ENCODE results near the gene NUP153. TPM values are rescaled to one million over a fixed set of nuclear protein-coding genes. Genes with fewer than 3 reads are reported as not detected.
A peak's percentile ranks its signal among the peaks of the same experiment; 100 is the strongest.
"Not testable (repeated sequence)": the region's sequence is repeated elsewhere in the genome, so short reads cannot be mapped to it uniquely, and the experiment has no call there.

The NUP153 gene
- total RNA-seq, 1 donor from 2014 or later = 48.2 TPM

GRCh38 chr6:17709476-17709875, 2.8 kb upstream of the NUP153 start:
- TF ChIP-seq CTCF (IDR thresholded peaks at IDR 0.05; ENCODE audit: unreplicated experiment) = no peak
- H3K9me3 Mint-ChIP-seq = no peaks in the 10 kb centered on the region
- H3K36me3 Mint-ChIP-seq = no peaks in the 10 kb centered on the region
- H3K27me3 Mint-ChIP-seq (ENCODE audit: low read depth) = no peaks in the 10 kb centered on the region
- no peak overlapping the region for H3K4me3 Mint-ChIP-seq
- H3K4me1 Mint-ChIP-seq = peaks cover 9% of the 10 kb centered on the region
- H3K27ac Mint-ChIP-seq = no peak overlapping the region
- DNase-seq (ENCODE audit: low spot score in 2 of 2, unreplicated experiment in 2 of 2) = no peak

GRCh38 chr6:17708035-17708434, 1.3 kb upstream of the NUP153 start:
- H3K4me1 Mint-ChIP-seq = peaks cover 16% of the 10 kb centered on the region
- not testable (repeated sequence) for H3K27ac Mint-ChIP-seq; H3K36me3 Mint-ChIP-seq; DNase-seq (ENCODE audit: low spot score in 2 of 2, unreplicated experiment in 2 of 2); H3K4me3 Mint-ChIP-seq; H3K9me3 Mint-ChIP-seq; H3K27me3 Mint-ChIP-seq (ENCODE audit: low read depth)

GRCh38 chr6:17707371-17707651, 586 bp upstream of the NUP153 start:
- Mint-ChIP-seq H3K27me3 (ENCODE audit: low read depth) (no peaks in the 10 kb centered on the region), H3K4me1 (peaks cover 16% of the 10 kb centered on the region), H3K36me3 (no peaks in the 10 kb centered on the region), H3K27ac (peak overlapping the region; percentile 99), H3K4me3 (peak overlapping the region; percentile 90), H3K9me3 (no peaks in the 10 kb centered on the region)
- DNase-seq (ENCODE audit: low spot score in 2 of 2, unreplicated experiment in 2 of 2) = no peak
- no peak for TF ChIP-seq CTCF (IDR thresholded peaks at IDR 0.05; ENCODE audit: unreplicated experiment)

GRCh38 chr6:17705778-17706579, 746 bp downstream of the NUP153 start:
- DNase-seq (ENCODE audit: low spot score in 2 of 2, unreplicated experiment in 2 of 2) = peak; percentile 39 to 75
- peak overlapping the region; percentile 90 for H3K4me3 Mint-ChIP-seq
- peak overlapping the region; percentile 99 for H3K27ac Mint-ChIP-seq
- no peaks in the 10 kb centered on the region for H3K27me3 Mint-ChIP-seq (ENCODE audit: low read depth)
- TF ChIP-seq CTCF (IDR thresholded peaks at IDR 0.05; ENCODE audit: unreplicated experiment) = no peak
- H3K36me3 Mint-ChIP-seq = no peaks in the 10 kb centered on the region
- no peaks in the 10 kb centered on the region for H3K9me3 Mint-ChIP-seq
- peaks cover 20% of the 10 kb centered on the region for H3K4me1 Mint-ChIP-seq

GRCh38 chr6:17705428-17705777, 1.3 kb downstream of the NUP153 start:
- peaks cover 20% of the 10 kb centered on the region for H3K4me1 Mint-ChIP-seq
- no peaks in the 10 kb centered on the region for H3K27me3 Mint-ChIP-seq (ENCODE audit: low read depth)
- no peaks in the 10 kb centered on the region for H3K9me3 Mint-ChIP-seq
- H3K36me3 Mint-ChIP-seq = no peaks in the 10 kb centered on the region
- TF ChIP-seq CTCF (IDR thresholded peaks at IDR 0.05; ENCODE audit: unreplicated experiment) = no peak
- peak overlapping the region; percentile 90 for H3K4me3 Mint-ChIP-seq
- no peak for DNase-seq (ENCODE audit: low spot score in 2 of 2, unreplicated experiment in 2 of 2)
- H3K27ac Mint-ChIP-seq = peak overlapping the region; percentile 99

- no peaks in the 10 kb centered on the region for H3K36me3 Mint-ChIP-seq
- no peak for DNase-seq (ENCODE audit: low spot score in 2 of 2, unreplicated experiment in 2 of 2)
- peak overlapping the region; percentile 39 for H3K27ac Mint-ChIP-seq
- no peak overlapping the region for H3K4me3 Mint-ChIP-seq
- H3K9me3 Mint-ChIP-seq = no peaks in the 10 kb centered on the region
- no peaks in the 10 kb centered on the region for H3K27me3 Mint-ChIP-seq (ENCODE audit: low read depth)
- H3K4me1 Mint-ChIP-seq = peaks cover 20% of the 10 kb centered on the region
- TF ChIP-seq CTCF (IDR thresholded peaks at IDR 0.05; ENCODE audit: unreplicated experiment) = no peak
Observed at GRCh38 chr6:17703256-17703694, 3.5 kb downstream of the NUP153 start.
